Neural cell (in vitro differentiated cells): Measurements from ENCODE around the gene MAP3K13. TPM values are rescaled to one million over a fixed set of nuclear protein-coding genes. Genes with fewer than 3 reads are reported as not detected.

ENCODE experiments used
- H2AFZ ChIP-seq: fragments of 200-600, 300-800 bp; sonication (generic), shearing (Covaris generic); 2 replicates; pipeline ENCODE4 v1.6.0; 2014; ENCODE audit warnings: low read depth, mild to moderate bottlenecking, antibody characterized with exemption, low read length, moderate library complexity
- H3F3A ChIP-seq: fragments of 200-600 bp; shearing (Covaris generic); 2 replicates; pipeline ENCODE4 v1.6.1; 2016; ENCODE audit warnings: mild to moderate bottlenecking, moderate library complexity, mixed read lengths, antibody characterized with exemption, low read length; ENCODE audit not compliant: insufficient read depth, poor library complexity, severe bottlenecking
- H3K27ac ChIP-seq: fragments of 200-600, 300-800 bp; sonication (generic), shearing (Covaris generic); 2 replicates; pipeline ENCODE4 v1.5.1; 2014; ENCODE audit warnings: mild to moderate bottlenecking, low read length, moderate library complexity
- H3K27me3 ChIP-seq: fragments of 300-800, 200-600 bp; sonication (generic), shearing (Covaris generic); 2 replicates; pipeline ENCODE4 v1.6.0; 2014; ENCODE audit warnings: mild to moderate bottlenecking, low read depth, low read length, moderate library complexity; ENCODE audit not compliant: insufficient read depth
- H3K36me3 ChIP-seq: fragments of 300-800, 200-600 bp; sonication (generic), shearing (Covaris generic); 2 replicates; pipeline ENCODE4 v1.5.1; 2014; ENCODE audit warnings: mild to moderate bottlenecking, antibody characterized with exemption, low read length, moderate library complexity; ENCODE audit not compliant: insufficient read depth
- H3K4me2 ChIP-seq: fragments of 300-800, 200-600 bp; sonication (generic), shearing (Covaris generic); 2 replicates; pipeline ENCODE4 v1.6.0; 2014; ENCODE audit warnings: mild to moderate bottlenecking, low read length
- H3K4me3 ChIP-seq: fragments of 300-800, 200-600 bp; sonication (generic), shearing (Covaris generic); 2 replicates; pipeline ENCODE4 v1.5.1; 2014; ENCODE audit warnings: mild to moderate bottlenecking, low read length, moderate library complexity
- H3K79me2 ChIP-seq: fragments of 200-600 bp; shearing (Covaris generic); replicated peaks from 2 replicates; pipeline ENCODE4 v1.6.0; 2014; ENCODE audit warnings: mild to moderate bottlenecking, low read length, moderate library complexity; ENCODE audit not compliant: insufficient read depth
- H3K9ac ChIP-seq: fragments of 300-800, 200-600 bp; sonication (generic), shearing (Covaris generic); 2 replicates; pipeline ENCODE4 v1.6.1; 2016; ENCODE audit warnings: mild to moderate bottlenecking, low read length, mixed read lengths
- H3K9me2 ChIP-seq: fragments of 200-600 bp; shearing (Covaris generic); 2 replicates; pipeline ENCODE4 v1.6.1; 2016; ENCODE audit warnings: mild to moderate bottlenecking, low read length, mixed read lengths; ENCODE audit not compliant: insufficient read depth
- H3K9me3 ChIP-seq: fragments of 200-600, 300-800 bp; sonication (generic), shearing (Covaris generic); 2 replicates; pipeline ENCODE4 v1.6.1; 2016; ENCODE audit warnings: mild to moderate bottlenecking, mixed run types, low read length, moderate library complexity, mixed read lengths
- H4K20me1 ChIP-seq: fragments of 200-600 bp; shearing (Covaris generic); 2 replicates; pipeline ENCODE4 v1.6.1; 2016; ENCODE audit warnings: mild to moderate bottlenecking, mixed run types; ENCODE audit not compliant: insufficient read depth
- CTCF ChIP-seq: fragments of 450-650 bp; IDR thresholded peaks from 2 replicates; pipeline ENCODE4 v1.5.1; 2014; ENCODE audit warnings: antibody characterized with exemption, mild to moderate bottlenecking, moderate library complexity; ENCODE audit not compliant: poor library complexity, severe bottlenecking
- EP300 ChIP-seq: fragments of 450-650 bp; conservative IDR thresholded peaks from 2 replicates; pipeline ENCODE4 v1.6.1; 2014; ENCODE audit warnings: antibody characterized with exemption, mild to moderate bottlenecking, moderate library complexity; ENCODE audit not compliant: poor library complexity, severe bottlenecking
- EZH2 ChIP-seq: fragments of 200-600, 300-800 bp; shearing (Covaris generic), sonication (generic); IDR thresholded peaks from 2 replicates; pipeline ENCODE4 v1.6.1; 2014; ENCODE audit warnings: antibody characterized with exemption, low read length, borderline replicate concordance, mild to moderate bottlenecking; ENCODE audit not compliant: insufficient read depth, poor library complexity, severe bottlenecking
- MXI1 ChIP-seq: fragments of 450-650 bp; conservative IDR thresholded peaks from 2 replicates; pipeline ENCODE4 v1.6.1; 2014; ENCODE audit warnings: antibody characterized with exemption, mild to moderate bottlenecking; ENCODE audit not compliant: poor library complexity, severe bottlenecking
- POLR2AphosphoS5 ChIP-seq: IDR thresholded peaks from 2 replicates; pipeline ENCODE4 v1.6.1; 2012
- RAD21 ChIP-seq: fragments of 450-650 bp; conservative IDR thresholded peaks from 2 replicates; pipeline ENCODE4 v1.6.1; 2014; ENCODE audit warnings: antibody characterized with exemption, mild to moderate bottlenecking, moderate library complexity
- REST ChIP-seq: IDR thresholded peaks from 2 replicates; pipeline ENCODE4 v1.6.1; 2012; ENCODE audit warnings: borderline replicate concordance
- SMC3 ChIP-seq: fragments of 450-650 bp; conservative IDR thresholded peaks from 2 replicates; pipeline ENCODE4 v1.6.1; 2014; ENCODE audit warnings: antibody characterized with exemption, mild to moderate bottlenecking, moderate library complexity; ENCODE audit not compliant: poor library complexity
- TAF1 ChIP-seq: IDR thresholded peaks from 2 replicates; pipeline ENCODE4 v1.6.1; 2012; ENCODE audit warnings: low read depth
- polyA plus RNA-seq: library from polyadenylated mRNA; depleted of rRNA; stranded (reverse); fragments of >200 nt; gene quantifications from 2 replicates; pipeline ENCODE4 v1.2.3, GENCODE V29; 2014

MAP3K13 gene
- polyA plus RNA-seq, 1 donor from 2014 or later: 33.8 TPM

- H3K27ac ChIP-seq: no peak overlapping the region
- no peaks in the 10 kb centered on the region for H3K9me2 ChIP-seq
- no peaks in the 10 kb centered on the region for H3K27me3 ChIP-seq
- H3K9ac ChIP-seq: no peak overlapping the region
- no peaks in the 10 kb centered on the region for H4K20me1 ChIP-seq
- H3K9me3 ChIP-seq: no peaks in the 10 kb centered on the region
- H3K4me2 ChIP-seq: no peak overlapping the region
- H2AFZ ChIP-seq: no peak overlapping the region
- TF ChIP-seq EP300 (no peak), POLR2AphosphoS5 (no peak), TAF1 (no peak), CTCF (no peak), RAD21 (no peak), EZH2 (no peak), MXI1 (no peak), REST (no peak), SMC3 (no peak)
- H3F3A ChIP-seq: no peaks in the 10 kb centered on the region
- H3K36me3 ChIP-seq: no peaks in the 10 kb centered on the region
- no peak overlapping the region for H3K4me3 ChIP-seq
- no peaks in the 10 kb centered on the region for H3K79me2 ChIP-seq
Measured at GRCh38 chr3:185409957-185410356, 47.0 kb downstream of the MAP3K13 start.

- Histone ChIP-seq H3K79me2 (no peaks in the 10 kb centered on the region), H3K4me3 (no peak overlapping the region), H3K9me2 (no peaks in the 10 kb centered on the region), H3F3A (no peaks in the 10 kb centered on the region), H3K27me3 (no peaks in the 10 kb centered on the region), H3K9ac (no peak overlapping the region), H2AFZ (no peak overlapping the region), H3K9me3 (no peaks in the 10 kb centered on the region), H3K27ac (no peak overlapping the region), H3K36me3 (no peaks in the 10 kb centered on the region), H4K20me1 (no peaks in the 10 kb centered on the region), H3K4me2 (no peak overlapping the region)
- no peak for TF ChIP-seq EZH2
- TF ChIP-seq REST: no peak
- no peak for TF ChIP-seq RAD21
- TF ChIP-seq CTCF: no peak
- no peak for TF ChIP-seq TAF1
- no peak for TF ChIP-seq POLR2AphosphoS5
- TF ChIP-seq SMC3: no peak
- TF ChIP-seq EP300: no peak
Measured at GRCh38 chr3:185411133-185411532, 48.2 kb downstream of the MAP3K13 start.
